K562 (cell line): ENCODE data around the gene TMEM266. TPM values are rescaled to one million over a fixed set of nuclear protein-coding genes. Genes with fewer than 3 reads are reported as not detected.

ENCODE experiments used
- ATAC-seq: fragments of 200-7000 bp; cut with Tn5 transposase; 3 replicates; pipeline ENCODE4 v1.9.1; 2020; ENCODE audit warnings: moderate library complexity
- BruUV-seq: library from RNA; stranded (reverse); fragments of 400-500 nt; replicated peaks from 2 replicates; lab custom pipeline; 2021; lab: Mats Ljungman, UMichigan
- CTCF ChIA-PET: fragments of 300-600 bp; formaldehyde crosslinking; extraction: SDS; loops from one replicate; lab custom pipeline; 2021; ENCODE audit warnings: low intra/inter-chr PET ratio; lab: Yijun Ruan, JAX
- POLR2A ChIA-PET: fragments of 300-600, 350-650 bp; sonication (Branson Sonifier 250); formaldehyde crosslinking; extraction: SDS; loops from one replicate; lab custom pipeline; 2021; ENCODE audit warnings: antibody characterized with exemption, inconsistent platforms; lab: Yijun Ruan, JAX
- DNase-seq, 4 experiments: peaks; one replicate each; pipeline versions ENCODE4 v3.0.0 to v3.0.0-alpha.2; 2011 to 2018; ENCODE audit warnings: low spot score in 3 of 4, mixed read lengths in 3 of 4; ENCODE audit errors: extremely low read depth in 1 of 4
- FAIRE-seq: peaks from 2 replicates; lab custom pipeline; 2011; peaks lifted over from hg19 to GRCh38; lab: Jason Lieb, UNC
- H2AFZ ChIP-seq: 2 replicates; pipeline ENCODE4 v1.6.0; 2011; ENCODE audit warnings: low read depth, low read length, control low read depth, inconsistent platforms
- H3K27ac ChIP-seq: fragments of 200-600 bp; 3 replicates; pipeline ENCODE4 v1.8.0; 2011; ENCODE audit warnings: low read depth, mild to moderate bottlenecking, control low read depth, inconsistent platforms, low read length, moderate library complexity, mixed read lengths; ENCODE audit errors: extremely low read depth
- H3K27me3 ChIP-seq, 2 experiments: fragments of 300-600 bp in 1 of 2; 2 replicates in 1 of 2; 3 replicates in 1 of 2; pipeline versions ENCODE4 v1.6.0 to v1.8.0; 2011; ENCODE audit warnings: inconsistent platforms in 2 of 2, low read length in 2 of 2, mild to moderate bottlenecking in 1 of 2, mixed read lengths in 1 of 2, moderate library complexity in 1 of 2; ENCODE audit not compliant: control insufficient read depth in 2 of 2, insufficient read depth in 2 of 2
- H3K36me3 ChIP-seq: fragments of 300-600 bp; 3 replicates; pipeline ENCODE4 v1.8.0; 2011; ENCODE audit warnings: mild to moderate bottlenecking, low read length, inconsistent platforms; ENCODE audit not compliant: control insufficient read depth, insufficient read depth
- H3K4me1 ChIP-seq, 2 experiments: fragments of 200-600 bp in 1 of 2; replicated peaks in 1 of 2; 2 replicates in 1 of 2; 3 replicates in 1 of 2; pipeline versions ENCODE4 v1.5.1 to v1.8.0; 2011; ENCODE audit warnings: inconsistent platforms in 2 of 2, low read length in 2 of 2, mild to moderate bottlenecking in 1 of 2, mixed read lengths in 1 of 2, moderate library complexity in 1 of 2; ENCODE audit not compliant: control insufficient read depth in 2 of 2, insufficient read depth in 2 of 2
- H3K4me2 ChIP-seq: 2 replicates; pipeline ENCODE4 v1.6.1; 2011; ENCODE audit warnings: low read length, control low read depth, inconsistent platforms, mixed read lengths; ENCODE audit not compliant: insufficient read depth
- H3K4me3 ChIP-seq: fragments of 200-600 bp; sonication (generic), shearing (Covaris generic); 2 replicates; pipeline ENCODE4 v1.5.1; 2016; ENCODE audit warnings: control low read depth, inconsistent platforms
- H3K79me2 ChIP-seq: fragments of 200-600 bp; 3 replicates; pipeline ENCODE4 v1.8.0; 2011; ENCODE audit warnings: low read length, inconsistent platforms; ENCODE audit not compliant: control insufficient read depth, insufficient read depth
- H3K9ac ChIP-seq, 2 experiments: 2 replicates each; pipeline versions ENCODE4 v1.6.0 to v1.6.1; 2011; ENCODE audit warnings: low read depth in 2 of 2, low read length in 2 of 2, control low read depth in 1 of 2, inconsistent platforms in 1 of 2, mild to moderate bottlenecking in 1 of 2, mixed read lengths in 1 of 2; ENCODE audit not compliant: insufficient read depth in 1 of 2
- H3K9me1 ChIP-seq: one replicate; pipeline ENCODE4 v1.6.0; 2011; ENCODE audit warnings: inconsistent platforms, mild to moderate bottlenecking, low read length, moderate library complexity; ENCODE audit not compliant: control insufficient read depth, insufficient read depth
- H3K9me3 ChIP-seq: replicated peaks from 2 replicates; pipeline ENCODE4 v1.5.1; 2011; ENCODE audit warnings: low read depth, low read length, inconsistent platforms; ENCODE audit not compliant: control insufficient read depth, insufficient read depth
- H4K20me1 ChIP-seq: replicated peaks from 2 replicates; pipeline ENCODE4 v1.6.1; 2011; ENCODE audit warnings: low read length, inconsistent platforms, mixed read lengths; ENCODE audit not compliant: control insufficient read depth, insufficient read depth
- CHD2 ChIP-seq: IDR thresholded peaks from 2 replicates; pipeline ENCODE4 v1.6.1; 2011; ENCODE audit warnings: low read depth, low read length
- ELF4 ChIP-seq: fragments of 450-650 bp; formaldehyde crosslinking; IDR thresholded peaks from 2 replicates; pipeline ENCODE4 v1.4.0; 2022; ENCODE audit warnings: missing genetic modification characterization
- JUN ChIP-seq, 2 experiments: sonication (generic) in 1 of 2; formaldehyde crosslinking in 1 of 2; IDR thresholded peaks; 2 replicates each; pipeline versions ENCODE4 v1.6.1 to v1.8.0; 2012 to 2022; ENCODE audit warnings: borderline replicate concordance in 2 of 2, mild to moderate bottlenecking in 2 of 2, improper control_type of control experiment in 1 of 2, low read depth in 1 of 2, low read length in 1 of 2, missing genetic modification reagents in 1 of 2
- POLR2G ChIP-seq: fragments of 200-400 bp; formaldehyde crosslinking; IDR thresholded peaks from 2 replicates; pipeline ENCODE4 v1.6.1; 2017; ENCODE audit warnings: low read depth, mild to moderate bottlenecking, antibody characterized with exemption, low read length, moderate library complexity
- ZBTB17 ChIP-seq: fragments of 450-650 bp; formaldehyde crosslinking; IDR thresholded peaks from 2 replicates; pipeline ENCODE4 v1.4.0; 2020; ENCODE audit warnings: mild to moderate bottlenecking
- WGBS: fragments of 100-300 bp; shearing (Covaris generic); methylation state at CpG from one replicate; pipeline ENCODE4 v1.1.6; 2016; ENCODE audit warnings: low coverage, mixed read lengths; ENCODE audit not compliant: insufficient coverage; ENCODE audit errors: missing lambda C conversion rate; 5-methylcytosine and 5-hydroxymethylcytosine counted together
- in situ Hi-C: fragments of 300-500 bp; cut with MboI; formaldehyde crosslinking; loops from 4 replicates; pipeline ENCODE4 v1.15.0; 2018; ENCODE audit warnings: inconsistent platforms, mixed read lengths
- intact Hi-C: fragments of 100-400 bp; cut with micrococcal nuclease; formaldehyde crosslinking; loops from 2 replicates; pipeline ENCODE4 v1.14.2; 2022
- polyA plus RNA-seq, 8 experiments: library from polyadenylated mRNA; depleted of rRNA in 4 of 8; stranded (reverse) in 5 of 8; unstranded in 3 of 8; fragments of >200 nt; fragmentation: Nextera tagmentation in 2 of 8; fragmentation: Illumina TruSeq in 1 of 8; extraction: Ambion mirVana in 2 of 8; extraction: Trizol in 1 of 8; gene quantifications; 2 replicates each; pipeline versions ENCODE4 v1.2.1 to v1.2.3, GENCODE V29; 2011 to 2014; ENCODE audit warnings: inconsistent platforms in 1 of 8, missing spikeins in 1 of 8
- total RNA-seq, 7 experiments: library from RNA; depleted of rRNA in 6 of 7; stranded (reverse); fragments of >200 nt in 6 of 7; fragmentation: Illumina TruSeq in 2 of 7; extraction: Trizol in 2 of 7; gene quantifications; 2 replicates each; pipeline versions ENCODE4 v1.2.1 to v1.2.3, GENCODE V29; 2011 to 2021; ENCODE audit warnings: low replicate concordance in 1 of 7
- TF ChIP-seq, protein P1 (sequence below): sonication (generic); formaldehyde crosslinking; IDR thresholded peaks from 2 replicates; pipeline ENCODE4 v1.9.0; 2022; ENCODE audit warnings: mild to moderate bottlenecking, missing genetic modification reagents
- TF ChIP-seq, protein P2 (sequence below): fragments of 200-800 bp; sonication (Bioruptor generic); IDR thresholded peaks from 2 replicates; pipeline ENCODE4 v1.6.1; 2017; ENCODE audit warnings: missing genetic modification characterization, missing compliant biosample characterization
- TF ChIP-seq, protein P3 (sequence below), 2 experiments: fragments of 450-650 bp; conservative IDR thresholded peaks; 2 replicates each; pipeline ENCODE4 v1.6.1; 2017; ENCODE audit warnings: mild to moderate bottlenecking in 2 of 2, moderate library complexity in 2 of 2
- TF ChIP-seq, protein P4 (sequence below): fragments of 450-650 bp; IDR thresholded peaks from 2 replicates; pipeline ENCODE4 v1.6.1; 2016; ENCODE audit warnings: low read depth, mild to moderate bottlenecking, moderate library complexity
- TF ChIP-seq, protein P5 (sequence below): fragments of 250-450 bp; sonication (Bioruptor Pico); IDR thresholded peaks from 2 replicates; pipeline ENCODE4 v1.8.0; 2021; ENCODE audit warnings: moderate library complexity, mild to moderate bottlenecking, inconsistent platforms
- TF ChIP-seq, protein P6 (sequence below), 2 experiments: fragments of 250-450 bp in 1 of 2; fragments of 450-650 bp in 1 of 2; sonication (Bioruptor Pico) in 1 of 2; IDR thresholded peaks; 2 replicates each; pipeline versions ENCODE4 v1.6.1 to v1.8.0; 2016 to 2021; ENCODE audit warnings: mild to moderate bottlenecking in 2 of 2, moderate library complexity in 2 of 2, missing compliant biosample characterization in 1 of 2, missing genetic modification characterization in 1 of 2

The TMEM266 gene
- total and polyA plus RNA-seq, 9 of the 15 experiments (the other 6 are each of a cell fraction or from before 2014, with no cell fraction given), result not detected

DNA sequence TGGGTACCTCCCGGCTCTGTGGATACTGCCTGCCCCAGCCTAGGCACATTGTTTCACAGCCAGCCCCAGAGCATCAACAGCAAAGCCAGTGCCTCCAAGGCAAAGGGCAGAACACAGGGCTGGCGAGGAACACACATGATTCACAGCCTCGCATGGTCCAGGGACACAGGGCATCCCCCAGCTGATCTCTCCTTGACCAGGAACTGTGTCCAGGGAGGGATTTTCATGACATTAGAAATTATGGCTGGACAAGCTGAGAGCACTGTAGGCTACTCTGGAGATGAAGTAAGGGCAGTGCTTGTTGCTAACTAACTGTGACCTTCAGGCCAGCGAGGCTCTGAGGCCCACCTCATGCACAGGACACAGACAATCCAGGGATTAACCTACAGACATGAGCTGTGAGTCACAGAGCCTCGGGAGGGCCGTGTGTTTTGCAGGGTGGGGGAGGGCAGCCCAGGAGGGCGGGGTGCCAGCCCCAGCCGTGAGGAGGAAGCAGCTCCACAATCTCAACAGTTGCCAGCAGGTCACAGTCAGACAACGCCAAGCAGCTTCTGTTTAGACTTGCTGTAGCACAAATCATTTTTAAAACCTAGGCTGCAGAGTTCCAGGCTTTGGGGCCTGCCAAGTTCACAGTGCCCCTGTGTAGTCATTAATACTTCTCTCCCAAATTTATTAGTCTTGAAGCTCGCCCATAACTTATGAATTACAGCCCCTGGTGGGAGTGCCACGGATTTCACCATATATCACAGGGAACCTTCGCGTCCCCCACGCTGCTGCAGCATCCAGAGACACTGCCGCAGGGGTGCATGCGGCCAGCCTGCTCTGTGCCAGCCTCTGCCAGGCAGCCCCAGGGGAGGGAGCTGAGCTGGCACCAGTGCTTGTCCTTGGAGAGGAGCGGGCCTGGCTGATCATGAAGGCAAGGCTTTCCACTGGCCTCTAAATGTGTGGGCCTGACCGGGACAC is 136.8 kb downstream of the TMEM266 start:
- Histone ChIP-seq H3K4me1 (peaks cover 15 to 23% of the 10 kb centered on the region in 2 experiments), H3K4me2 (no peak overlapping the region), H3K27me3 (no peaks in the 10 kb centered on the region), H3K27ac (no peak overlapping the region), H3K79me2 (no peaks in the 10 kb centered on the region), H2AFZ (no peak overlapping the region), H3K9me1 (no peaks in the 10 kb centered on the region), H3K36me3 (no peaks in the 10 kb centered on the region), H3K4me3 (no peak overlapping the region), H3K9me3 (no peaks in the 10 kb centered on the region), H4K20me1 (peaks cover 7% of the 10 kb centered on the region; the same call in 1 of the 2 replicates), H3K9ac (peak overlapping the region in 1 of 2 experiments; percentile 80; a peak in 2 of 4 replicates)
- in situ Hi-C loops (no loop called here), intact Hi-C loops (no loop called here)
- DNase-seq, result peak; percentile 69 to 75 (median 72)
- no TSS peak for BruUV-seq
- ATAC-seq, result peak; percentile 74
- peak; percentile 79 for FAIRE-seq
- POLR2A ChIA-PET, result interaction anchor here (0.8 to 1.2 kb wide), 5 partner anchors 9 to 190 kb away, joined by 3 to 4 read pairs (median 3); no protein-coding TSS in a partner anchor
- CTCF ChIA-PET, result no interaction called here
- 44% methylated on average over 18 of the region's 18 CpGs for WGBS
- no peak for TF ChIP-seq ELF4
- TF ChIP-seq, protein P1, sequence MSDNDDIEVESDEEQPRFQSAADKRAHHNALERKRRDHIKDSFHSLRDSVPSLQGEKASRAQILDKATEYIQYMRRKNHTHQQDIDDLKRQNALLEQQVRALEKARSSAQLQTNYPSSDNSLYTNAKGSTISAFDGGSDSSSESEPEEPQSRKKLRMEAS, result peak; percentile 33; the same call in 1 of the 2 replicates
- peak; percentile 28; the same call in 1 of the 2 replicates for TF ChIP-seq POLR2G
- 0 out of 2 replicates have a peak, but pooled peaks have one; percentile 17 for TF ChIP-seq JUN (IDR thresholded peaks at IDR 0.05; ENCODE audit: borderline replicate concordance, low read depth, low read length)
- no peak for TF ChIP-seq JUN (CRISPR knock-in tag; IDR thresholded peaks at IDR 0.05; ENCODE audit: borderline replicate concordance)
- TF ChIP-seq, protein P2, sequence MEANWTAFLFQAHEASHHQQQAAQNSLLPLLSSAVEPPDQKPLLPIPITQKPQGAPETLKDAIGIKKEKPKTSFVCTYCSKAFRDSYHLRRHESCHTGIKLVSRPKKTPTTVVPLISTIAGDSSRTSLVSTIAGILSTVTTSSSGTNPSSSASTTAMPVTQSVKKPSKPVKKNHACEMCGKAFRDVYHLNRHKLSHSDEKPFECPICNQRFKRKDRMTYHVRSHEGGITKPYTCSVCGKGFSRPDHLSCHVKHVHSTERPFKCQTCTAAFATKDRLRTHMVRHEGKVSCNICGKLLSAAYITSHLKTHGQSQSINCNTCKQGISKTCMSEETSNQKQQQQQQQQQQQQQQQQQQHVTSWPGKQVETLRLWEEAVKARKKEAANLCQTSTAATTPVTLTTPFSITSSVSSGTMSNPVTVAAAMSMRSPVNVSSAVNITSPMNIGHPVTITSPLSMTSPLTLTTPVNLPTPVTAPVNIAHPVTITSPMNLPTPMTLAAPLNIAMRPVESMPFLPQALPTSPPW (CRISPR knock-in tag), result peak; percentile 76
- TF ChIP-seq, protein P3, sequence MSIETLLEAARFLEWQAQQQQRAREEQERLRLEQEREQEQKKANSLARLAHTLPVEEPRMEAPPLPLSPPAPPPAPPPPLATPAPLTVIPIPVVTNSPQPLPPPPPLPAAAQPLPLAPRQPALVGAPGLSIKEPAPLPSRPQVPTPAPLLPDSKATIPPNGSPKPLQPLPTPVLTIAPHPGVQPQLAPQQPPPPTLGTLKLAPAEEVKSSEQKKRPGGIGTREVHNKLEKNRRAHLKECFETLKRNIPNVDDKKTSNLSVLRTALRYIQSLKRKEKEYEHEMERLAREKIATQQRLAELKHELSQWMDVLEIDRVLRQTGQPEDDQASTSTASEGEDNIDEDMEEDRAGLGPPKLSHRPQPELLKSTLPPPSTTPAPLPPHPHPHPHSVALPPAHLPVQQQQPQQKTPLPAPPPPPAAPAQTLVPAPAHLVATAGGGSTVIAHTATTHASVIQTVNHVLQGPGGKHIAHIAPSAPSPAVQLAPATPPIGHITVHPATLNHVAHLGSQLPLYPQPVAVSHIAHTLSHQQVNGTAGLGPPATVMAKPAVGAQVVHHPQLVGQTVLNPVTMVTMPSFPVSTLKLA (conservative IDR thresholded peaks at IDR 0.05), result 0 out of 4 replicates have a peak, but pooled peaks of 1 of the 2 experiments have one; percentile 26
- no peak for TF ChIP-seq CHD2
- TF ChIP-seq, protein P4, sequence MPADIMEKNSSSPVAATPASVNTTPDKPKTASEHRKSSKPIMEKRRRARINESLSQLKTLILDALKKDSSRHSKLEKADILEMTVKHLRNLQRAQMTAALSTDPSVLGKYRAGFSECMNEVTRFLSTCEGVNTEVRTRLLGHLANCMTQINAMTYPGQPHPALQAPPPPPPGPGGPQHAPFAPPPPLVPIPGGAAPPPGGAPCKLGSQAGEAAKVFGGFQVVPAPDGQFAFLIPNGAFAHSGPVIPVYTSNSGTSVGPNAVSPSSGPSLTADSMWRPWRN, result no peak
- TF ChIP-seq, protein P5, sequence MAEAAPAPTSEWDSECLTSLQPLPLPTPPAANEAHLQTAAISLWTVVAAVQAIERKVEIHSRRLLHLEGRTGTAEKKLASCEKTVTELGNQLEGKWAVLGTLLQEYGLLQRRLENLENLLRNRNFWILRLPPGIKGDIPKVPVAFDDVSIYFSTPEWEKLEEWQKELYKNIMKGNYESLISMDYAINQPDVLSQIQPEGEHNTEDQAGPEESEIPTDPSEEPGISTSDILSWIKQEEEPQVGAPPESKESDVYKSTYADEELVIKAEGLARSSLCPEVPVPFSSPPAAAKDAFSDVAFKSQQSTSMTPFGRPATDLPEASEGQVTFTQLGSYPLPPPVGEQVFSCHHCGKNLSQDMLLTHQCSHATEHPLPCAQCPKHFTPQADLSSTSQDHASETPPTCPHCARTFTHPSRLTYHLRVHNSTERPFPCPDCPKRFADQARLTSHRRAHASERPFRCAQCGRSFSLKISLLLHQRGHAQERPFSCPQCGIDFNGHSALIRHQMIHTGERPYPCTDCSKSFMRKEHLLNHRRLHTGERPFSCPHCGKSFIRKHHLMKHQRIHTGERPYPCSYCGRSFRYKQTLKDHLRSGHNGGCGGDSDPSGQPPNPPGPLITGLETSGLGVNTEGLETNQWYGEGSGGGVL (CRISPR knock-in tag), result no peak
- TF ChIP-seq, protein P6, sequence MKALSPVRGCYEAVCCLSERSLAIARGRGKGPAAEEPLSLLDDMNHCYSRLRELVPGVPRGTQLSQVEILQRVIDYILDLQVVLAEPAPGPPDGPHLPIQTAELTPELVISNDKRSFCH (CRISPR knock-in tag; IDR thresholded peaks at IDR 0.05), result no peak
- TF ChIP-seq, protein P6 (tag; IDR thresholded peaks at IDR 0.05), result no peak
- no peak for TF ChIP-seq ZBTB17 (CRISPR knock-in tag)
